ENCODE measurements around the gene DMTF1. TPM values are rescaled to one million over a fixed set of nuclear protein-coding genes. Genes with fewer than 3 reads are reported as not detected.
A peak's percentile ranks its signal among the peaks of the same experiment; 100 is the strongest.

DMTF1 gene
- total RNA-seq, 2 donors from 2014 or later, result 75.5 to 122 TPM

DNA sequence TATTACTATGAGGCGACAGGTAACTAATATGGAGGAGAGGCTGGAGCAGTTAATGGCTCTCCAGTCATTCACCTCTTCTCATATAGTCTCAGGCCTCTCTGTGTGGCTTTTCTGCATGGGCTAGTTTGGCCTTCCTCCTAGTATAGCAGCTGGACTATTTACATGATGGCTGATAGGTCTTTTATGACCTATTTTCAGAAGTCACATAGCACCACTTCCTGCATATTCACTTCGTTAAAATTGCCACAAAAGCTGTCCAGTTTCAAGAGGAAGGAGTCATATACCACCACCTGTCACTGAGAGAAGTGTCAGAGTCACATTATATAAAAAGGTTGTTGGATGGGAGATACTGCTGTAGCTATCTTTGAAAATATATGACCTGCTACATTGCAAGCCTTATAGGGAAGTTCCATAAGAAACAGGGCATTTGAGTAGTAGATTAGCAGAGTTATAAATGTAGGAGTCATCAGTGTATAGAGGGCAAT is 8.0 kb upstream of the DMTF1 start:
- DNase-seq (no peak), ATAC-seq (no peak)
- Histone ChIP-seq H3K27ac (no peak overlapping the region), H3K4me1 (no peaks in the 10 kb centered on the region), H3K9me3 (no peaks in the 10 kb centered on the region), H3K27me3 (no peaks in the 10 kb centered on the region), H3K36me3 (replicated peaks in 1 of 2; ENCODE audit: insufficient read depth in 1 of 2, low read depth in 2 of 2) (no peaks in the 10 kb centered on the region), H3K4me3 (no peak overlapping the region)
- WGBS, 2 donors, result 50 to 60% methylated on average over 2 of the region's 2 CpGs
- intact Hi-C loops (cut with DNase I), result loop anchor here (5.0 kb wide), 1 partner anchor 212 kb away; no protein-coding TSS in a partner anchor
- TF ChIP-seq, protein P1, sequence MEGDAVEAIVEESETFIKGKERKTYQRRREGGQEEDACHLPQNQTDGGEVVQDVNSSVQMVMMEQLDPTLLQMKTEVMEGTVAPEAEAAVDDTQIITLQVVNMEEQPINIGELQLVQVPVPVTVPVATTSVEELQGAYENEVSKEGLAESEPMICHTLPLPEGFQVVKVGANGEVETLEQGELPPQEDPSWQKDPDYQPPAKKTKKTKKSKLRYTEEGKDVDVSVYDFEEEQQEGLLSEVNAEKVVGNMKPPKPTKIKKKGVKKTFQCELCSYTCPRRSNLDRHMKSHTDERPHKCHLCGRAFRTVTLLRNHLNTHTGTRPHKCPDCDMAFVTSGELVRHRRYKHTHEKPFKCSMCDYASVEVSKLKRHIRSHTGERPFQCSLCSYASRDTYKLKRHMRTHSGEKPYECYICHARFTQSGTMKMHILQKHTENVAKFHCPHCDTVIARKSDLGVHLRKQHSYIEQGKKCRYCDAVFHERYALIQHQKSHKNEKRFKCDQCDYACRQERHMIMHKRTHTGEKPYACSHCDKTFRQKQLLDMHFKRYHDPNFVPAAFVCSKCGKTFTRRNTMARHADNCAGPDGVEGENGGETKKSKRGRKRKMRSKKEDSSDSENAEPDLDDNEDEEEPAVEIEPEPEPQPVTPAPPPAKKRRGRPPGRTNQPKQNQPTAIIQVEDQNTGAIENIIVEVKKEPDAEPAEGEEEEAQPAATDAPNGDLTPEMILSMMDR (IDR thresholded peaks at IDR 0.05), result no peak
- TF ChIP-seq POLR2A (IDR thresholded peaks at IDR 0.05), result no peak

DNA sequence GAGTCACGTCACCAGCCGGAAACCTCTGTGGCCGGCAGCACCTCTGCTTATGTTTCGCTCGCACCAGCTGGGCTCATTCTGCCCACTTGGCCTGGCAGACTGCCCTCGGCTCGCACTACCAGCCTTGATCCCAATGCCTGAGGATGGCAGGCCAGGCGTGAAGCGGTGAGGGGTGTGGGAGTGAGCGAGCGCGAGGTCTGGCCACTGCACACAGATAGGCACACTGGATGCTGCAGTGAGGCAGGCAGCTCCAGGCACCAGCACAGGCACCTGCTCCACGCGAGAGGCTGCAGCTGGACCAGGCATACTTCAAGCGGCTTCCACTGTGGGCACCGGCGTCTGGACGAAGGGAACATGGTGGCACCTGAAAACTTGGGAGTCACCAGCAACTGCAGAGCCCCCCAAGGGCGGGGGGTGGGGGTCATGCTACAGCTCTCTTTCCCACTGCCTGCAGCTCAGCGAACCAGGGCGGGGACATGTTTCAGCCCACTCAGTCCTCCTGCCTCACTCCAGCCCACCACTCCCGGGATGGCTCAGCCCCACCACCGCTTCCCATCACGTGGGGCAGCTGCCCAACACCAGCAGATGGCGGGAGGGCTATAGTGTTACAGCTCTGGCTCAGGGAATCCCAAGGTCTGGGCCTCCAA is 5.4 kb upstream of the DMTF1 start:
- intact Hi-C loops (cut with DNase I), result no loop called here
- ATAC-seq (no peak), DNase-seq (peak in 2 of 4 donors; percentile 6 to 9)
- Histone ChIP-seq H3K4me1 (peaks cover 9% of the 10 kb centered on the region), H3K27me3 (no peaks in the 10 kb centered on the region), H3K27ac (no peak overlapping the region), H3K36me3 (replicated peaks in 1 of 2; ENCODE audit: insufficient read depth in 1 of 2, low read depth in 2 of 2) (no peaks in the 10 kb centered on the region), H3K4me3 (no peak overlapping the region), H3K9me3 (no peaks in the 10 kb centered on the region)
- TF ChIP-seq, protein P1 (IDR thresholded peaks at IDR 0.05), result no peak
- no peak for TF ChIP-seq POLR2A (IDR thresholded peaks at IDR 0.05)
- WGBS, 2 donors, result 73 to 78% methylated on average over 19 to 22 of the region's 25 CpGs

GRCh38 chr7:87147500-87147899 is 4.8 kb upstream of the DMTF1 start:
- Histone ChIP-seq H3K27ac (no peak overlapping the region), H3K36me3 (replicated peaks in 1 of 2; ENCODE audit: insufficient read depth in 1 of 2, low read depth in 2 of 2) (no peaks in the 10 kb centered on the region), H3K4me3 (no peak overlapping the region), H3K4me1 (peaks cover 9% of the 10 kb centered on the region), H3K27me3 (no peaks in the 10 kb centered on the region), H3K9me3 (no peaks in the 10 kb centered on the region)
- no peak for TF ChIP-seq POLR2A (IDR thresholded peaks at IDR 0.05)
- TF ChIP-seq, protein P1 (IDR thresholded peaks at IDR 0.05), result no peak
- intact Hi-C loops (cut with DNase I), result no loop called here
- 86 to 91% methylated on average over 7 of the region's 7 CpGs for WGBS, 2 donors
- DNase-seq, result no peak
- no peak for ATAC-seq

- no peak overlapping the region for H3K4me3 ChIP-seq
- H3K9me3 ChIP-seq, result no peaks in the 10 kb centered on the region
- WGBS, 2 donors, result 11 to 20% methylated on average over 1 of the region's 1 CpG
- no peaks in the 10 kb centered on the region for H3K27me3 ChIP-seq
- ATAC-seq, result no peak
- intact Hi-C loops (cut with DNase I), result no loop called here
- DNase-seq, result no peak
- H3K36me3 ChIP-seq (replicated peaks in 1 of 2; ENCODE audit: insufficient read depth in 1 of 2, low read depth in 2 of 2), result no peaks in the 10 kb centered on the region
- no peak for TF ChIP-seq POLR2A (IDR thresholded peaks at IDR 0.05)
- TF ChIP-seq, protein P1 (IDR thresholded peaks at IDR 0.05), result peak; percentile 10 to 59 (median 39)
- no peak overlapping the region for H3K27ac ChIP-seq
- peaks cover 9% of the 10 kb centered on the region for H3K4me1 ChIP-seq
Measured at GRCh38 chr7:87148332-87148955, 3.8 kb upstream of the DMTF1 start.

Data from body of pancreas (tissue), 4 donors.